Vagina (tissue), 2 donors: ENCODE data around the gene OTULIN.

Experiments
- CTCF ChIP-seq, 3 experiments: fragments of 450-650 bp in 2 of 3; fragments of 200-600 bp in 1 of 3; sonication (generic) in 1 of 3; IDR thresholded peaks; one replicate each; pipeline ENCODE4 v1.5.1; 2017 to 2019; ENCODE audit warnings: antibody characterized with exemption in 3 of 3, mild to moderate bottlenecking in 2 of 3, moderate library complexity in 2 of 3
- POLR2AphosphoS5 ChIP-seq, 2 donors: sonication (generic); formaldehyde crosslinking; IDR thresholded peaks; one replicate each; pipeline ENCODE4 v1.9.0; 2017; ENCODE audit warnings: antibody characterized with exemption in 2 of 2, mild to moderate bottlenecking in 2 of 2, low read depth in 1 of 2; ENCODE audit not compliant: insufficient read depth in 1 of 2

GRCh38 chr5:14744296-14745187 is 80.0 kb downstream of the OTULIN start:
- TF ChIP-seq POLR2AphosphoS5 (IDR thresholded peaks at IDR 0.05; ENCODE audit: insufficient read depth in 1 of 2, low read depth in 1 of 2) (no peak), CTCF (IDR thresholded peaks at IDR 0.05) (no peak)
